NCI-H146 treated with DMSO at 0.1 percent for 48 hours (cell line): Measurements from ENCODE around the gene BTBD7.

Experiments used
- DNase-seq: peaks from one replicate; lab custom pipeline; 2025; ENCODE audit not compliant: unreplicated experiment; lab: John Stamatoyannopoulos, UW

Gene BTBD7

DNA sequence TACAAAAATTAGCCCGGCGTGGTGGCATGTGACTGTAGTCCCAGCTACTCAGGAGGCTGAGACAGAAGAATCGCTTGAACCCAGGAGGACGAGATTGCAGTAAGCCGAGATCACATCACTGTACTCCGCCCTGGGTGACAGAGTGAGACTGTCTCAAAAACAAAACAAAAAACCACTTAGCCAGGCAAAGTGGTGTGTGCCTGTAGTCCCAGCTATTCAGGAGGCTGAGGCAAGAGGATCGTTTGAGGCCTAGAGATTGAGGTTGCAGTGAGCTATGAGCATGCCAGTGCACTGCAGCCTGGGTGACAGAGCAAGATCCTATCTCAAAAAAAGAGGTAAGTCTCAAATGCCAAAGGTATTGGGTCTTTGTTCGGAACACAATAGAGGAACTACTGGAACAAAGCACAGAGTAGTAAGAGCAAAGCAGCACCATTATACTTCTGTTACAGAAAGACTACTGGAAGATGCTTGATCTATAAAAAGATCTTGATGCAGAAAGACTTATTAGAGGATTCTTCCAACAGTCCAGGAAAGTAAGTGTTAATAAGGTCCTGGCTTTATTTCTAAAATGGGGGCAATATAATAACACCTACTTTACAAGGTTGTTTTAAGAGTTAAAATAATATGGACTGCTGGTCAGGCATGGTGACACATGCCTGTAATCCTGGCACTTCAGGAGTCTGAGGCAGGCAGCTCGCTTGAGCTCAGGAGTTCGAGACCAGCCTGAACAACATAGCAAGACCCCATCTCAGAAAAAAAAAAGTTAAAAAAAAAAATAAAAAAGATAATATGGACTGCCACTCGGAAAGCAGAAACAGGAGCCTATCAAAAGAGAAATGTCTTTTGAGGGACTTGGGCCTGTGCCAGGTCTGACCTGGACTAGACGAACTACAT lies 29.9 kb downstream of the BTBD7 start:
- no peak for DNase-seq

DNA sequence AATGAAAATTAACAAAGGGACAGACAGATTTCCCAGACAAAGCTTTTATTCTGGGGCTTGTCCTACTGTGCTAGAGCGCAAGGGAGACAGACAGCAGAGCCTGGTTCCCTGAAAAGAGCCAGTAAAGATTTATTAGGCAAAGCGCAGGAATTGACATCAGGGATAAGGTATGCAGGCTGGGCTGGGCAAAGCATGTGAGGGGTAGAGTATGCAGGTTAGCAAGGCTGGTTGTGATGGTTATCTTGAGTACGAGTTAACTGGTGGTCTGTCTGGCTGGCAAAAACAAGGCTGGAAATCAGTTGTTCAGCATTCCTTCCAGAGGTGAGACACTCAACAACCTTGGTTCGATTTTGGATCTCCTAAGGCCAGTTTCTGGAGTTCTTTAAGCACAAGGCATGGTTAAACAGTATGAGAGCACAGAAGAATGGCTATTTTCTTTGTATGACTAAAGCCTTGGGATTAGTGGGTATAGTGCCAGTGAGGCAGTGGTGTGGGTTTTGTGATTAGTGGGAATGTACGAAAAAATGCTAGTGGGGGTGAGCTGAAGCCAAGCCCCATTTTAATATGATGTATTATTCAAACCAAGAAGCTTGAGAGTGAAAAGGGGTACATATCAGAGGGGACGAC lies 30.9 kb downstream of the BTBD7 start:
- DNase-seq: no peak

- DNase-seq: no peak
Observed at GRCh38 chr14:93299866-93300265, 33.0 kb downstream of the BTBD7 start.

DNA sequence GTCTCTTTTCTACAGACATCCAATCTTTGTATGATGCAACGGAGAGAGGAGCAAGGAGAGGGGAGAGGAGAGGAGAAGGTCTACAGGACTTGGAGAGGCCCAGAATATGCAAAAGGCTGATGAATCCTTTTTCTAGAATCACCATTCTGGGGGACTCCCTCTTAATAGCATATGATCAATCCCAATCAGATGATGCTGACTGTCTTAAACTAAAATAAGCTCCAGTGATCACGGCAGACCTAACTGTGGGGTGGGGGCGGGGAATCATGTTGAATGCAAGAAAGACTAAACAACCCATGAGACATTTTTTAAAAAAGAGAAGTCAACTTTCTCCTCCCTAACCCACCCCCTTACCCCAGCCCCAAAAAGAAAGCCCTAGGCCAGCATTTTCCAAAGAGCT lies 33.4 kb downstream of the BTBD7 start:
- DNase-seq: no peak

GRCh38 chr14:93295541-93296220 lies 37.2 kb downstream of the BTBD7 start:
- DNase-seq: no peak

GRCh38 chr14:93286212-93286890 lies 46.5 kb downstream of the BTBD7 start:
- no peak for DNase-seq

GRCh38 chr14:93285044-93285443 lies 47.8 kb downstream of the BTBD7 start:
- no peak for DNase-seq

DNA sequence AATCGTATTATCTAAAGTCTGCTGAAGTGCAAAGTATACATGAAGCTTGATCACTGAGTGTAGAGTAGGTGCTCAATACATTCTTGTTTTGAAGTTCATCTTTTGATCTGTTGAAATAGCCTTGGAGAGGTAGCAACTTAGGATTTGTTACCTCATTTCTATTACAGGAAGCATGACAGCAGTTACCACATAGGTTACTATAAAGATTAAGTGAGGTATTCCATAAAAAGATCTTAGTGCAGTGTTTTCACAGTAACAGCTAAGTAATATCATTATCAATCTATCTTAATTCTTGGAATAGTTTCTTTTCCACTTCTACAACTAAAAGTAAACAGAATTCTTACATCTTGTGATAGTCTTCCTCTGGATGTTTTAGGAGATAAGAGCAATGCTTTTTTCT lies 50.9 kb downstream of the BTBD7 start:
- no peak for DNase-seq

- DNase-seq: no peak
Observed at GRCh38 chr14:93280743-93281142, 52.1 kb downstream of the BTBD7 start.

DNA sequence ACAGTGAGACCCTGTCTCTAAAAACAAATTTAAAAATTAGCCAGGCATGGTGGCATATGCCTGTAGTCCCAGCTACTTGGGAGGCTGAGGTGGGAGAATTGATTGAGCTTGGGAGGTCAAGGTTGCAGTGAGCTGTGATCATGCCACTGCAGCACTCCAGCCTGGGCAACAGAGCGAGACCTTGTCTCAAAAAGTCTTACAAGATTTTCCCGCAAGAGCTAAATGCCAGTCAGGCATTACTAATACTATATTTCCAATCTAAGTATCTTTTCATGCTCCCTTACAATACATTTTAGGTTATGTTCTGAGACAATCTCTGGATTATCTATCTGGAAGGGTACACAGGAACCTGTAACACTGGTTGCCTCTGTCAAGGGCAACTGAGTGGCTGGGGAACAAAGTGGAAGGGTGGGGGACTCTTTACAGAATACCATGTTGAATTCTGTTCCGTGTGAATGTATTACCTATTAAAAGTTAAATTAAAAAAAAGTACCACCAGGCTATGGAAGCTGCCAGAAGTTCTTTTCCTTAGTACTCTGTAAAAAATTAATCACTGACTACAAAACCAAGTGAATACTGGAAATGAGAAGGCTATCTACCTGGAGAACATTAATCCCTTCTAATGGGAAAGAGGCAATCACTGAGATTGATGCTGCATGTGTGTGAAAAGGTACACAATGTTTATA lies 56.7 kb downstream of the BTBD7 start:
- no peak for DNase-seq

- no peak for DNase-seq
Observed at GRCh38 chr14:93274055-93274806, 58.6 kb downstream of the BTBD7 start.

DNA sequence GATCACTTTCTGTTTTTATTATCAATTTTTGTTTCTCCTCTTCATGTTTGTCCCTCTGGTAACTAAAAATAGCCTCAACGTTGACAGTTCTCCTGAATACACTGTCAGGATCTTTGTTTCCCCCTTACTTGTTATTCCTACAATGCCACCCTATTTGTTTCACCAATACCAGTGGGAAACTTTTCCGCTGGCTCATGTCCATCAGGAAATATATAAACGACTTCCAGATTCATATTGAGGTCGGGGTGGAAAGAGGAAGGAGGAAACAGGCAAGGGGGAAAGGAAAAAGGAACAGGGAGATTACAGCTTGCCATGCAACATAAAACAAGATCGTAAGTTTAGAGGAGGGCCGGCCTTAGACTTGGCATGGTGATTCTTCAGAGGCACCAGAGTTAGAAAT lies 61.7 kb downstream of the BTBD7 start:
- no peak for DNase-seq

DNA sequence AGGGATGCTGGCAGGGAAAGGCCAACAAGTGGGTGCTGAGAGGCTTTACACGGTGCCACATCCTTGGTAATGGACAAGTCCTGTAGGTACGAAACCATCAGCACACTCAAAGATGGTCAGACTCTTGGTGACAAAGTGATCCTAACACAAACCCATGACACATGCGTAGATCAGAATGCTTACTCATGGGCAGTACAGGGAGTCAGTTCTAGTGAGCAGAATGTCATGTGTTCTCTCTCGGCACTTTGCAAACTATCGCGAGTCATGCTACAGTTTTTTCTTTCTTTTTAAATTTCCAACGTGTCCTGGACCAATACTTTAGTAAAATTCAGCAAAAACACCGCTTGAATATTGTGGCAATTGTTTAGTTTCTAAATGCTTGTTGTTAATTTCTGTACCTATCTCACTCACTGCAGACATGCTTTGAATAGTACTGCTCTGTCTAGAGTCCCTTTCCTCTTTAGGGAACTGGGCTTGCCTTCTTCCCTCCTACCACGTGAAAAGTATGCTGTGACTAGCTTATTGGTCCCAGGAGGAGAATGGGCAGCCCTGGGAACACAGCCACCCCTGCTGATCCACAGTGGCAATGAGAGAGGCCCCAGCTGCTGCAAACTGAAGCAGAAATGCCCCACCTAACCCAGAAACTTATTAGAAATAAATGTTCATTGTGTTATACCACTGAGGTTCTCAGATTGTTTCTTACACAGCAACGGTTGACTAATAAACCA lies 63.3 kb downstream of the BTBD7 start:
- DNase-seq: no peak

GRCh38 chr14:93268406-93268805 lies 64.4 kb downstream of the BTBD7 start:
- no peak for DNase-seq

DNA sequence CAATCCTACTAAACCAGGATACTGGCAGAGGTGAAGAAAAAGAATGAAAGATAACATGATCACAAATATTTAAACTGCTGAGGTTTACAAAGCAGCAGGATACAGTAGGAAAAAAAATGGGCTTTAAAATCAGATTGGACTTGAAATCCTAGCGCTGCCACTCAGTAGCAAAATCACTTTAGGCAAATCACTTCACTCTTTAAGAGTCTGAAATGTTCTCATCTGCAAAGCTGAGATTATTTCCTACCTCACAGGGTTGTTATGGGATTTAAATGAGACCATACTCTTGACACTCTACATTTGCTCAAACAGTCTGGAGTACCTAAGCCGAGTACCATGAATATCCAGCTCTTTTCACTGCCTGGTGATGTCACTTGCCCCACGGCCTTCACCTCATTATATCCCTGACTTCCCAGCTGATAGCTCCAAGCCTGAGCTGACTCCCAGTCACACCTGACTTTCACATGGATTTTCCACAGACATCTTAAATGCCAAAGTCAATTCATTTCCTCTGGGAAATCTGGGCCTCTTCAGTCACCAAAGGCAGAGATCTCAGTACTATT lies 65.6 kb downstream of the BTBD7 start:
- DNase-seq: no peak

DNA sequence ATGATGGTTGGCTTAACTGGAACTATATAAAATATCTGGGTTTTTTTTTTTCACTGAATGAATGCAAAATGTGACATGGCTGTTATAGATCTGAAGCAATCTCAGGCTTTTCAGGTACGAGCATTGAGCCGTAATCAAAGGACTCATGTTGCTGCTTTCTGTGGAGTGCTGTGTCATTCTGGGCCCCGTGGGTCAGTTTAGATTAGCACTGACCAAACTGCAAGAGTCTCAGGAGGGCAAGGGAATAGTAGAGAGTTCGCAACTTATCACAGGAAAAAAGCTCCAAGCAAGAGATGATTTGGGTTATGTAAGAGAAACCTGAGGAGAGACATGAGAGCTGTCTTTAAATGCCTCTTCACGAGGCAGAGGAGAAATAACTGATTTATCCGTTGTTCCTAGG lies 66.7 kb downstream of the BTBD7 start:
- DNase-seq: no peak

DNA sequence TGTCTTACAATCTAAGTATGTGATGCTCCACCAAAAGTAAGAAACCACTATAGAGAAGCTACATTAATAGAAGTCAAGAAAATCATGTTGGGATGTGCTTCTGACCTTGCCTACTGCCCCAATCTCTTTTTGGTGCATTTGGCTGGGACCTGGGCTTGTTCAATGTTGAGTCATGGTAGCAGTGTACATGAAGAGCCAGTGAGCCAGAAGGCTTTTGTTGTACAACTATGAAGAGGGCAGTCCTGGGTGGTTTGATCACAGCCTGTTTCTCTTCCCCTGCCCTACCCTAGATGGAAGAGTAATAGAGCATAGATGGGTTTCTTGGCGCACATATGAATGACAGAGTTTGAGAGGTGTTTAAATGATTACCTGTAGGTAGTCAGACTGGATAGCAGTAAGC lies 69.4 kb downstream of the BTBD7 start:
- DNase-seq: no peak

DNA sequence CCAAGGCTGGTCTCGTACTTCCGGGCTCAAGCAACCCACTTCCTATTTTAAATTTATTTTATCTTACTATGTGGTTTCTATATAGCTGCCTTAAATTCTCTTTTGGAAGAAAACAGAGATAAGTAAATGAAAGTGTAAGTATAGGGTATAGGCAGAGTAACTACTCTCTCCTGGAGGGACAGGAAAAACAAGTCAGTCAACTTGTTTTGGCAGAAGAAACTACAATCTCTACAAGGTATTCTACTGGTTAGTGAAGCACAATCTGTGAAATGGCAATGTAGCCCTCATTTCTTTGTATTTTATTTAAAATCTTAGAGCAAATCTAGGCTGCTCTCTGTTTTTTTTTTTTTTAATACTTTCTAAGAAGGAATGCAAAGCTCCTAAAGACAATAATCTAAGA lies 70.4 kb downstream of the BTBD7 start:
- DNase-seq: no peak

GRCh38 chr14:93249128-93249831 lies 83.6 kb downstream of the BTBD7 start:
- no peak for DNase-seq
